GM21723 (cell line): ENCODE measurements around the gene G3BP1.
"Not testable (repeated sequence)": the region's sequence is repeated elsewhere in the genome, so short reads cannot be mapped to it uniquely, and the experiment has no call there.

Experiments
- ATAC-seq: cut with Tn5 transposase; IDR thresholded peaks from one replicate; pipeline ENCODE4 v1.9.1; 2021; ENCODE audit warnings: mild to moderate bottlenecking, moderate library complexity; ENCODE audit not compliant: unreplicated experiment

Gene G3BP1

GRCh38 chr5:151855701-151856100 lies 83.9 kb downstream of the G3BP1 start:
- ATAC-seq = no peak

DNA sequence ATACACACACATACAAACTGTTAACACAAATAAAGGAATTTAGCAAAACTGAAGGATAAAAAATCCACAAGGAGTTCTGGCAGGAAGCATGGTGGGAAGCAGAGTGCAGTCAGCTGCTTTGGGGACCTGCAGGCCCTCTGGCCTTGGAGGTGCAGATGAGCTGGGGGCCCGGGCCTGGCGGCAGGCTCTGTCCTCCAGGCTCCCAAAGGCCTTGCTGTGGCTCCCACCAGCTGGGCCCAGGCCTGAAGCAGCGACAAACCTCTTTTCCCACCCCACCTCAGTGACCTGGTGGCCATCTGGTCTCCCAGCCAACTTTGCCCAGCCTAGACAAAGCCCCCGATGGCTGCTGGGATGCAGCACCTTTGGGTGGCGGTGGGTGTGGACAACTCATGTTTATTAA lies 85.1 kb downstream of the G3BP1 start:
- ATAC-seq = no peak

GRCh38 chr5:151860867-151861266 lies 89.1 kb downstream of the G3BP1 start:
- not testable (repeated sequence) for ATAC-seq
